Stimulated activated effector memory CD8-positive, alpha-beta T cell treated with anti-CD3 and anti-CD28 coated beads, Interleukin-12 subunit alpha, Interleukin-12 subunit beta, amount 100 ng/mL, for 72 hours (primary cell): ENCODE results near the gene RASD2.
"Not testable (repeated sequence)": the region's sequence is repeated elsewhere in the genome, so short reads cannot be mapped to it uniquely, and the experiment has no call there.

ENCODE experiments used
- ATAC-seq: fragments of 150-1000 bp; cut with Tn5 transposase; 2 replicates; pipeline ENCODE4 v1.10.0; 2021
- DNase-seq, 2 donors: peaks; one replicate each; pipeline ENCODE4 v3.0.0; 2021 to 2022; ENCODE audit warnings: low spot score in 2 of 2
- H3K27ac Mint-ChIP-seq: one replicate; pipeline ENCODE4 v1.8.0; 2022; ENCODE audit warnings: mild to moderate bottlenecking, mixed read lengths
- H3K36me3 Mint-ChIP-seq: one replicate; pipeline ENCODE4 v1.8.0; 2022; ENCODE audit warnings: mild to moderate bottlenecking, mixed read lengths
- H3K4me1 Mint-ChIP-seq: one replicate; pipeline ENCODE4 v1.8.0; 2022; ENCODE audit warnings: mixed read lengths
- H3K4me3 Mint-ChIP-seq: one replicate; pipeline ENCODE4 v1.8.0; 2022; ENCODE audit warnings: mild to moderate bottlenecking, mixed read lengths
- H3K9me3 Mint-ChIP-seq: one replicate; pipeline ENCODE4 v1.8.0; 2022; ENCODE audit warnings: mixed read lengths

Gene RASD2

GRCh38 chr22:35510951-35511350 lies 29.7 kb upstream of the RASD2 start:
- no peak overlapping the region for H3K27ac Mint-ChIP-seq
- no peaks in the 10 kb centered on the region for H3K9me3 Mint-ChIP-seq
- H3K4me3 Mint-ChIP-seq: no peak overlapping the region
- ATAC-seq (no peak), DNase-seq (no peak)
- H3K36me3 Mint-ChIP-seq: no peaks in the 10 kb centered on the region
- no peaks in the 10 kb centered on the region for H3K4me1 Mint-ChIP-seq

- no peaks in the 10 kb centered on the region for H3K4me1 Mint-ChIP-seq
- H3K9me3 Mint-ChIP-seq: no peaks in the 10 kb centered on the region
- H3K27ac Mint-ChIP-seq: no peak overlapping the region
- H3K36me3 Mint-ChIP-seq: no peaks in the 10 kb centered on the region
- H3K4me3 Mint-ChIP-seq: no peak overlapping the region
- ATAC-seq (no peak), DNase-seq (no peak)
Observed at GRCh38 chr22:35514366-35514765, 26.3 kb upstream of the RASD2 start.

- not testable (repeated sequence) for ATAC-seq, H3K36me3 Mint-ChIP-seq, H3K4me3 Mint-ChIP-seq, H3K27ac Mint-ChIP-seq, H3K9me3 Mint-ChIP-seq, H3K4me1 Mint-ChIP-seq, DNase-seq
Observed at GRCh38 chr22:35515952-35516351, 24.7 kb upstream of the RASD2 start.

- no peak overlapping the region for H3K27ac Mint-ChIP-seq
Observed at GRCh38 chr22:35516723-35517122, 23.9 kb upstream of the RASD2 start.

GRCh38 chr22:35517207-35517606 lies 23.4 kb upstream of the RASD2 start:
- no peak for DNase-seq
- no peak for ATAC-seq
- no peak overlapping the region for H3K27ac Mint-ChIP-seq
- H3K9me3 Mint-ChIP-seq: no peaks in the 10 kb centered on the region
- no peaks in the 10 kb centered on the region for H3K4me1 Mint-ChIP-seq
- H3K36me3 Mint-ChIP-seq: no peaks in the 10 kb centered on the region
- H3K4me3 Mint-ChIP-seq: no peak overlapping the region

More at GRCh38 chr22:35516723-35517122, 23.9 kb upstream of the RASD2 start:
- DNase-seq (no peak), ATAC-seq (no peak)
- no peaks in the 10 kb centered on the region for H3K9me3 Mint-ChIP-seq
- H3K4me3 Mint-ChIP-seq: no peak overlapping the region
- H3K4me1 Mint-ChIP-seq: no peaks in the 10 kb centered on the region
- H3K36me3 Mint-ChIP-seq: no peaks in the 10 kb centered on the region

- H3K27ac Mint-ChIP-seq: no peak overlapping the region
- no peak for ATAC-seq
- H3K4me3 Mint-ChIP-seq: no peak overlapping the region
- H3K36me3 Mint-ChIP-seq: no peaks in the 10 kb centered on the region
- no peak for DNase-seq
- H3K4me1 Mint-ChIP-seq: no peaks in the 10 kb centered on the region
- H3K9me3 Mint-ChIP-seq: no peaks in the 10 kb centered on the region
Observed at GRCh38 chr22:35517769-35518530, 22.7 kb upstream of the RASD2 start.

- DNase-seq: no peak
- H3K27ac Mint-ChIP-seq: no peak overlapping the region
- H3K4me1 Mint-ChIP-seq: no peaks in the 10 kb centered on the region
- H3K9me3 Mint-ChIP-seq: no peaks in the 10 kb centered on the region
- ATAC-seq: no peak
- H3K4me3 Mint-ChIP-seq: no peak overlapping the region
- no peaks in the 10 kb centered on the region for H3K36me3 Mint-ChIP-seq
Observed at GRCh38 chr22:35518811-35519210, 21.8 kb upstream of the RASD2 start.

- Mint-ChIP-seq H3K9me3 (no peaks in the 10 kb centered on the region), H3K4me1 (no peaks in the 10 kb centered on the region), H3K4me3 (no peak overlapping the region), H3K36me3 (no peaks in the 10 kb centered on the region), H3K27ac (no peak overlapping the region)
- DNase-seq (no peak), ATAC-seq (no peak)
Observed at GRCh38 chr22:35519306-35520000, 21.2 kb upstream of the RASD2 start.

- no peak overlapping the region for H3K27ac Mint-ChIP-seq
- DNase-seq (no peak), ATAC-seq (no peak)
Observed at GRCh38 chr22:35521358-35522224, 19.0 kb upstream of the RASD2 start.

GRCh38 chr22:35522225-35523149 lies 18.1 kb upstream of the RASD2 start:
- no peaks in the 10 kb centered on the region for H3K4me1 Mint-ChIP-seq
- ATAC-seq (no peak), DNase-seq (no peak)
- H3K4me3 Mint-ChIP-seq: no peak overlapping the region
- peak overlapping the region; percentile 12 for H3K27ac Mint-ChIP-seq
- no peaks in the 10 kb centered on the region for H3K9me3 Mint-ChIP-seq
- no peaks in the 10 kb centered on the region for H3K36me3 Mint-ChIP-seq

More at GRCh38 chr22:35521358-35522224, 19.0 kb upstream of the RASD2 start:
- no peak overlapping the region for H3K4me3 Mint-ChIP-seq
- H3K4me1 Mint-ChIP-seq: no peaks in the 10 kb centered on the region
- no peaks in the 10 kb centered on the region for H3K36me3 Mint-ChIP-seq
- no peaks in the 10 kb centered on the region for H3K9me3 Mint-ChIP-seq

- peak overlapping the region; percentile 12 for H3K27ac Mint-ChIP-seq
- no peaks in the 10 kb centered on the region for H3K4me1 Mint-ChIP-seq
- ATAC-seq (no peak), DNase-seq (no peak)
- no peak overlapping the region for H3K4me3 Mint-ChIP-seq
- H3K36me3 Mint-ChIP-seq: no peaks in the 10 kb centered on the region
- no peaks in the 10 kb centered on the region for H3K9me3 Mint-ChIP-seq
Observed at GRCh38 chr22:35523167-35523947, 17.3 kb upstream of the RASD2 start.

GRCh38 chr22:35524966-35525686 lies 15.5 kb upstream of the RASD2 start:
- DNase-seq (no peak), ATAC-seq (no peak)
- no peak overlapping the region for H3K4me3 Mint-ChIP-seq
- no peaks in the 10 kb centered on the region for H3K4me1 Mint-ChIP-seq
- no peak overlapping the region for H3K27ac Mint-ChIP-seq
- no peaks in the 10 kb centered on the region for H3K36me3 Mint-ChIP-seq
- H3K9me3 Mint-ChIP-seq: no peaks in the 10 kb centered on the region

GRCh38 chr22:35525687-35526332 lies 14.8 kb upstream of the RASD2 start:
- ATAC-seq (no peak), DNase-seq (no peak)
- no peak overlapping the region for H3K4me3 Mint-ChIP-seq
- H3K27ac Mint-ChIP-seq: no peak overlapping the region
- H3K36me3 Mint-ChIP-seq: no peaks in the 10 kb centered on the region
- H3K9me3 Mint-ChIP-seq: no peaks in the 10 kb centered on the region
- no peaks in the 10 kb centered on the region for H3K4me1 Mint-ChIP-seq
